GM12891 (cell line): ENCODE data around the gene MICU1.

Source experiments
- POLR2A ChIP-seq: IDR thresholded peaks from 2 replicates; pipeline ENCODE4 v1.6.1; 2011; ENCODE audit warnings: low read depth, low read length, control low read depth
- POLR2AphosphoS5 ChIP-seq: IDR thresholded peaks from 2 replicates; pipeline ENCODE4 v1.6.1; 2011; ENCODE audit warnings: low read depth, low read length, control low read depth
- TAF1 ChIP-seq: IDR thresholded peaks from 2 replicates; pipeline ENCODE4 v1.6.1; 2011; ENCODE audit warnings: low read depth, low read length, control low read depth

- TF ChIP-seq POLR2A = no peak
- no peak for TF ChIP-seq TAF1
- TF ChIP-seq POLR2AphosphoS5 = no peak
Observed at GRCh38 chr10:72445851-72446250, 180.0 kb downstream of the MICU1 start.
